ENCODE results near the gene CIDEB.

DNA sequence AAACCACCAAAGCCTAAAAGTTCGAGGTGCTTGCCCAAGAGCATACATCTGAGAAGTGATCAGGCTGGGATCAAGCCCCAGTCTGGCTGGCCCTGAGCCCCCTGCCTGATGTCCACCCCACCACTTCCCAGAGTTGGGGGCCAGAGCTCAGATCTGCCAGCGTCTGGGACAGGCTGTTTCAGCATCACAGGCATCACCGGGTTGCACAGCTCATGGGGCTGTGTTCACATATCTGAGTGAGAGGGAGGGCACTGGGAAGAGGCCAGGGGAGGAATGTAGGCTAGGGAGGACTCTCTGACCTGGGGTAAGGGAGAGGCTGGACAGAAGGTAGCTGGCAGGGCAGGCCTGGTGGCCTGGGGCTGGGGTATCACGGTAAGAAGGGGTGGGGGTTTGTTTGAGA lies 50.8 kb downstream of the CIDEB start:
- no peak for TF ChIP-seq SNAI2 (CRISPR knock-in tag; IDR thresholded peaks at IDR 0.05)
- no peak for TF ChIP-seq ZNF565 (CRISPR knock-in tag; conservative IDR thresholded peaks at IDR 0.05; ENCODE audit: low read depth)
- no peak for TF ChIP-seq ZC3H10 (CRISPR knock-in tag; IDR thresholded peaks at IDR 0.05)
- no peak for TF ChIP-seq ISL1 (CRISPR knock-in tag; IDR thresholded peaks at IDR 0.05)
- TF ChIP-seq, protein P1, sequence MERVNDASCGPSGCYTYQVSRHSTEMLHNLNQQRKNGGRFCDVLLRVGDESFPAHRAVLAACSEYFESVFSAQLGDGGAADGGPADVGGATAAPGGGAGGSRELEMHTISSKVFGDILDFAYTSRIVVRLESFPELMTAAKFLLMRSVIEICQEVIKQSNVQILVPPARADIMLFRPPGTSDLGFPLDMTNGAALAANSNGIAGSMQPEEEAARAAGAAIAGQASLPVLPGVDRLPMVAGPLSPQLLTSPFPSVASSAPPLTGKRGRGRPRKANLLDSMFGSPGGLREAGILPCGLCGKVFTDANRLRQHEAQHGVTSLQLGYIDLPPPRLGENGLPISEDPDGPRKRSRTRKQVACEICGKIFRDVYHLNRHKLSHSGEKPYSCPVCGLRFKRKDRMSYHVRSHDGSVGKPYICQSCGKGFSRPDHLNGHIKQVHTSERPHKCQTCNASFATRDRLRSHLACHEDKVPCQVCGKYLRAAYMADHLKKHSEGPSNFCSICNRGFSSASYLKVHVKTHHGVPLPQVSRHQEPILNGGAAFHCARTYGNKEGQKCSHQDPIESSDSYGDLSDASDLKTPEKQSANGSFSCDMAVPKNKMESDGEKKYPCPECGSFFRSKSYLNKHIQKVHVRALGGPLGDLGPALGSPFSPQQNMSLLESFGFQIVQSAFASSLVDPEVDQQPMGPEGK (CRISPR knock-in tag; IDR thresholded peaks at IDR 0.05; ENCODE audit: borderline replicate concordance) = no peak
- TF ChIP-seq RARB (CRISPR knock-in tag; IDR thresholded peaks at IDR 0.05) = no peak
- no peak for TF ChIP-seq ESRRG (CRISPR knock-in tag; IDR thresholded peaks at IDR 0.05)
- TF ChIP-seq ZFP3 (CRISPR knock-in tag; IDR thresholded peaks at IDR 0.05) = no peak
